Measurements from ENCODE around the gene PTHLH. TPM values are rescaled to one million over a fixed set of nuclear protein-coding genes. Genes with fewer than 3 reads are reported as not detected.

PTHLH gene
- total and polyA plus RNA-seq, 2 donors (not counting 3 experiments of a cell fraction or from before 2014, with no cell fraction given): 0.60 to 0.65 TPM

GRCh38 chr12:27999970-28000369 is 27.4 kb upstream of the PTHLH start:
- H3K4me3 ChIP-seq (replicated peaks in 1 of 3; ENCODE audit: insufficient read depth in 1 of 3, low read depth in 1 of 3, low read length in 3 of 3): no peak overlapping the region
- no peak for DNase-seq (ENCODE audit: low read depth, low spot score)
- no peaks in the 10 kb centered on the region for H3K4me1 ChIP-seq (ENCODE audit: control insufficient read depth, extremely low read depth, insufficient read depth, low read length)
- H3K9ac ChIP-seq (replicated peaks; ENCODE audit: extremely low read depth, insufficient read depth, low read length): no peak overlapping the region
- FAIRE-seq: no peak
- POLR2A ChIA-PET: no interaction called here
- TF ChIP-seq MAX (IDR thresholded peaks at IDR 0.05; ENCODE audit: insufficient read depth, insufficient read length) (no peak), JUN (IDR thresholded peaks at IDR 0.05; ENCODE audit: borderline replicate concordance, insufficient read depth, insufficient read length, low read depth) (no peak), GATA2 (IDR thresholded peaks at IDR 0.05; ENCODE audit: insufficient read depth, insufficient read length, low read depth, low read length) (no peak), POLR2A (IDR thresholded peaks at IDR 0.05; ENCODE audit: low read depth, low read length) (no peak), FOS (IDR thresholded peaks at IDR 0.05; ENCODE audit: borderline replicate concordance, insufficient read depth, low read length) (no peak), MYC (IDR thresholded peaks at IDR 0.05; ENCODE audit: low read depth, low read length) (no peak)
- TF ChIP-seq, protein P1, sequence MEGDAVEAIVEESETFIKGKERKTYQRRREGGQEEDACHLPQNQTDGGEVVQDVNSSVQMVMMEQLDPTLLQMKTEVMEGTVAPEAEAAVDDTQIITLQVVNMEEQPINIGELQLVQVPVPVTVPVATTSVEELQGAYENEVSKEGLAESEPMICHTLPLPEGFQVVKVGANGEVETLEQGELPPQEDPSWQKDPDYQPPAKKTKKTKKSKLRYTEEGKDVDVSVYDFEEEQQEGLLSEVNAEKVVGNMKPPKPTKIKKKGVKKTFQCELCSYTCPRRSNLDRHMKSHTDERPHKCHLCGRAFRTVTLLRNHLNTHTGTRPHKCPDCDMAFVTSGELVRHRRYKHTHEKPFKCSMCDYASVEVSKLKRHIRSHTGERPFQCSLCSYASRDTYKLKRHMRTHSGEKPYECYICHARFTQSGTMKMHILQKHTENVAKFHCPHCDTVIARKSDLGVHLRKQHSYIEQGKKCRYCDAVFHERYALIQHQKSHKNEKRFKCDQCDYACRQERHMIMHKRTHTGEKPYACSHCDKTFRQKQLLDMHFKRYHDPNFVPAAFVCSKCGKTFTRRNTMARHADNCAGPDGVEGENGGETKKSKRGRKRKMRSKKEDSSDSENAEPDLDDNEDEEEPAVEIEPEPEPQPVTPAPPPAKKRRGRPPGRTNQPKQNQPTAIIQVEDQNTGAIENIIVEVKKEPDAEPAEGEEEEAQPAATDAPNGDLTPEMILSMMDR (IDR thresholded peaks at IDR 0.05; ENCODE audit: extremely low read depth in 1 of 2, insufficient read depth in 1 of 2, low read depth in 1 of 2, low read length in 2 of 2): no peak
- no peak overlapping the region for H3K4me2 ChIP-seq (ENCODE audit: insufficient read depth, low read length)
- dilution Hi-C loops (cut with MboI; ENCODE audit: extremely low pct_ligation_motif_present, low sequenced_read_pairs) (no loop called here), intact Hi-C loops (cut with micrococcal nuclease) (no loop called here)
- H3K27me3 ChIP-seq (ENCODE audit: control insufficient read depth in 2 of 2, insufficient read depth in 2 of 2, low read length in 2 of 2): no peaks in the 10 kb centered on the region
- CTCF ChIA-PET: no interaction called here
- H3K36me3 ChIP-seq (ENCODE audit: control insufficient read depth in 2 of 2, extremely low read depth in 1 of 2, insufficient read depth in 2 of 2, low read length in 2 of 2): no peaks in the 10 kb centered on the region
- no peak overlapping the region for H3K27ac ChIP-seq (ENCODE audit: insufficient read depth, low read depth, low read length)
- H2AFZ ChIP-seq (ENCODE audit: low read depth, low read length): no peak overlapping the region
- no peaks in the 10 kb centered on the region for H4K20me1 ChIP-seq (replicated peaks; ENCODE audit: control insufficient read depth, extremely low read depth, insufficient read depth, low read length)
- no peaks in the 10 kb centered on the region for H3K9me1 ChIP-seq (replicated peaks; ENCODE audit: control insufficient read depth, extremely low read depth, insufficient read depth, low read length)
- no peaks in the 10 kb centered on the region for H3K79me2 ChIP-seq (ENCODE audit: control insufficient read depth, insufficient read depth, low read length)
- no peaks in the 10 kb centered on the region for H3K9me3 ChIP-seq (replicated peaks; ENCODE audit: control insufficient read depth, insufficient read depth, low read length)
- no TSS peak for BruUV-seq (replicated peaks)
